Right kidney (tissue), 1 donor: ENCODE data around the gene SPINT3.
A peak's percentile ranks its signal among the peaks of the same experiment; 100 is the strongest.
"Not testable (repeated sequence)": the region's sequence is repeated elsewhere in the genome, so short reads cannot be mapped to it uniquely, and the experiment has no call there.

Source experiments
- DNase-seq: peaks from one replicate; pipeline ENCODE4 v3.0.0-alpha.2; 2016

The SPINT3 gene

DNA sequence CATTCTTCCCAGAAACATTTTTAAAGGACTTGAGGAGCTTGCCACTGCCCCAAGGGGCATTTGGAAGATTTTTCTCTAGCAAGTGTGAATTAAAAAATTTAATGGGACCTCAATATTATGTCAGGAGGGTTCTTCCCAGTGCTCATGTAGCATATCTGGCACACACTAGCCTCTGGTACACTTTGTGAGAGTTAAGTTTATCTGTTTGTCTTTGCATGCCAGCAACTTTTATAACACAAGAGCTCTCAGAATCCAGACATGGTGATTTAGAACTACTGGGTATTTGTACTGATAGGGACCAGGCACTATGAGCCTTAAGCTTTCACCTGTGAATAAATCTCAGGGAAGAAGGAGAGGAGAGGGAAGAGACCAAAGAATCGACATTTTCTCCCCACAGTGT, 12.9 kb downstream of the SPINT3 start:
- DNase-seq = no peak

DNA sequence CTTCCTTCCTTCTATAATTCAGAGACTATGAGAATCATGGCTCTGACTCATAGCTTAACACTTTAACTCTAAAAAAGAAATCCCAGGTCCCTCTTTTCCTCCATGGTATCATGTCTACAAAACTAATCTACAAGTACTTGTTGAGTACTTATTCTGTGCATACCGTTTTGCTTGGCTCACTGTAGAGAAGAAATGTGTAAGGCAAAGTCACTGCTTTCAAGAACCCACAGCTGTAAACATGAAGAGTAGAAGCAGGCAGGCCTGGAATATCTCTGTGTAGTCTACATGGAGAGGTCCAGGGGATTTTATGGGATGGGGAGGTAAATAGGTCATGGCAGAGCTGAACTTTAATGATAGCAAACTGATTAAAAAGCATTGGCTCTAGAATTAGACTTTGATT, 13.8 kb downstream of the SPINT3 start:
- no peak for DNase-seq

DNA sequence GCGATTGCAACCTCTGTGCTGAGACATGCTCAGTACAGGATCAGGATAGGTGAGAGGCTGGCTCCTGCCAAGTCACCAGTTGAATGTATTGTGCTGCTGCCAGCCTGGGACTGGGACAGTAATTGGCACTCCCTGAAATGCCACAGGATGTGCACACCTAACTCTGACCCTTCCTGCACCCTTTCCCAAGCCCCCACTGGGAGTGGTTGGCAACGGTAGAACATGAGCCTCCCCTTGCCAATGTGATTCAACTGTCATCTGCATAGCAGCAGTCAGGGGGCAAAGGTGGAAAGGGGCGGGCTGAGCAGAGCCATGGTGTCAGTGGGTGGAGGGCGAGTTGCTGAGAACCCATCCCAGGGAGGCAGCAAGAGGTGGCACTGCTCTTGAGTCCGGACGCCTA, 15.4 kb downstream of the SPINT3 start:
- no peak for DNase-seq

DNA sequence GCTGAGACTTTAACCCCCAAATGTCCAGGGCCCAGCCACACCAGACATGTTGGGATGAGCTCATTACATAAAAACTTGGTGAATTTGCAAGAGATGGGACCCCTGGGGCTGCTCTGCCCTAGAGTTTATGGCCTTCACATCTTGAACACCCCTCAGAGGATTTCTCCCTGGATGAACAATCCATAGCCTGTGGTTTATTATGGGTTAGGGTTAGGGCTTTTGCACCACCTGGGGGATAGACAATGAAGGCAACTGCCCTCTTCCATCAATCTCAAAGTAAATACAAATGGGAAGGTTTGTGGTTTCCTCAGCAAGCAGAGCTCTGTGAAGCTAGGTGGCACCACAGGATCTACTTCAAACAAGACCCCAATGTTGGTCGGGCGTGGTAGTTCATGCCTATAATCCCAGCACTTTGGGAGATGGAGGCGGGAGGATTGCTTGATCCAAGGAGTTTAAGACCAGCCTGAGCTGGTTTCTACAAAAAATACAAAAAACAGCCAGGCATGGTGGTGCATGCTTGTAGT, 17.4 kb downstream of the SPINT3 start:
- DNase-seq = no peak

DNA sequence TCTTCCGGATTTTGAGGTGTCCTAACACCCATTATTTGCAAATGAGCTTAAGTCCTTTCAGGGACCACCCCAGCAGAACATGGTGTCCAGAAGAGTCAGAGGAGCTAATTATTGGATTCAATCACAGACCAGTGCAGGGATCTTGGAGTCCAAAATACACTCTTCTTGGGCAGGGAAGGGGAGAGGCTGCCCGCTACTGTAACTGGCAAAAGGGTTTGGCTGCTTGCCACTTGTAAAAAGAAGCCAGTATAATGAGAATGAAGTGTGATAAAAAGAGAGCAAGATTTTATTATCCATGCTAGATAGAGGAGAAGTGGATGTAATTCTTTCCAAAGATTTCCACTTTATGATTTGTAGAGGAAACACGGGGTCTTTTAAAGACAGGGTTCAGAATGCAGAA, 19.3 kb downstream of the SPINT3 start:
- no peak for DNase-seq

DNA sequence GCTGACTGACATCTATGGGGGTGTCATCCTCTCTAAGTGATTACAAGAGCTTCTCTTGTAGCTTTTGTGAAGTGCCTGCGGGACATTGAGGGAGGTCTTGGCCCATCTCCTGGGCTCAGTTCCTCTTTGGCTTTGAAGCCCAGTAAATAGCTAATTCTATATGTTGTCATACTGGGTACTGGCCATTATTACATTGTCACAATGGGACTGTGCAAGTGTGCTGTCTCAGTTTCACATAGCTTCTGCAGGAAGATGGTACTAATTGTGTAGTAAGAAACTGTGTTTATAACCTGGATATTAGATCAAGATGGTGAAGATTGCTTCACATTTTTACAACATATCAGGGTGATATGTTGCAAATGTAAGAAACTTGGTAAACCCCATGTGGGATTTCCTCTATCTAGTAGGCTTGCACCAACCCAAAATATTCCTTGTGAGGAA, 19.9 kb downstream of the SPINT3 start:
- DNase-seq = no peak

DNA sequence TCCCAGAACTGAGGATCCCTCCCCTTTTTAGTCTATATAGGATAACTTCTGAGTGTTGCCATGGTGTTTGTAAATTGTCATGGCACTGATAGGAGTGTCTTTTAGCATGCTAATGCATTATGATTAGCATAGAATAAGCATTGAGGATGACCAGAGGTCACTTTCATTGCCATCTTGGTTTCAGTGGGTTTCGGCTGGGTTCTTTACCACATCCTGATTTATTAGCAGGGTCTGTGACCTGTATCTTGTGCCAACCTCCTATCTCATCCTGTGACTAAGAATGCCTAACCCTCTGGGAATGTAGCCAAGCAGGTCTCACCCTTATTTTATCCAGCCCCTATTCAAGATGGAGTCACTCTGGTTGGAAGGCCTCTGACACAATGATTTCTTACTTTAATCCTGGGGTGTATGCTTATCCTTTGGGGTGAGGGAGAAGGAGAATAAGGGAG, 26.3 kb downstream of the SPINT3 start:
- DNase-seq = no peak

DNA sequence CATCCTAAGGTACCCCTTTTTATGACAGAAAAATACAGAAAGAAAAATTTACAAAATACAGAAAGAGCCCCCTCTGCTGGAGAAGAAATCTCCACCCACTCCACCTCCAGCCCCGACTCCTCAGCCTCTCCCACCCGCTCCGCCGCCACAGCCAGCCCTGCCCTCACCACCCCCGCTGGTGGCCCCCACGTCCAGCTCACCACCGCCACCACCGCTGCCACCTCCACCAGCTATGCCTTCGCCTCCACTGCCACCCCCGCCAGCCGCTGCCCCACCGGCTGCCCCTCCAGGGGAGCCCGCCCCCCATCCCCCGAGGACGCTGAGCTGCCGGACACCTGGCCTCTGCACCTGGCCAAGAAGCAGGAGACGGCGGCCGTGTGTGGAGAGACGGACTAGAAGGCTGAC, 28.2 kb downstream of the SPINT3 start:
- DNase-seq = peak; percentile 13

DNA sequence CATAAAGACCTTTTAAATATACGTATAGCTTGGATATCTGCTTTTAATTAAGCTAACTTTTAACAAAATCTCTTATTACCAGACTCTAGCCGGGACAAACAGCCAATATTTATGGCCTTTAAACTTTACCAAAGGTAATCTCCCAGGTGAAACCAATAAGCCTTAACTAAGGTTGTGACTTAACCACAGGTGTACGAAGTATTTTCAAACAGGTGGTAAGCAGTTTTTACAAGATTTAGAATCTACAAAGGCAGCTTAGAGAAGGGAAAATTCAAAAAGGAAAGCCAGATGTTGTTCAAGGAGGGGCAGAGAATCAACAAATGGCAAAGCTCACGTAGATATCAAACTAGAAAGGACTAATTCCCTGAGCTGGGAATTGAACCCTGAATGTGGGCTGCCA, 30.0 kb downstream of the SPINT3 start:
- DNase-seq = no peak

DNA sequence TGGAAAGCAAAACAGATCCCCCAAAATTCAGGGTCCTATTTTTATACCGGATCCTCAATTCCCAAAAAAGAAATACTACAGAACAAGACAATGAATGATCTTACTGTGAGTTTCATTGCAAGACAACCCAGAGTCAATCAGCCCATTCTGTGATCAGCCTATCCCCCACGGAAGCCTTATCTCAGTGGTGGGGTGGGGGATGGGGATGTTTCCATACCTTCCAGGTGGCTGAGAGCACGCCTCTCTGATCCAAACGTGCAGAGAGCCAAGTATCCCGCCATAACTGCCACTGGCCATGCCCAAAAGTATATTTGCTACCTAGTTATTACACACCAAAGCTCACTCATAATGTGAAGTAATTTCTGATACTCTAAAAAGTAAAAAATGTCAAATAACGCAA, 30.7 kb downstream of the SPINT3 start:
- DNase-seq = no peak

DNA sequence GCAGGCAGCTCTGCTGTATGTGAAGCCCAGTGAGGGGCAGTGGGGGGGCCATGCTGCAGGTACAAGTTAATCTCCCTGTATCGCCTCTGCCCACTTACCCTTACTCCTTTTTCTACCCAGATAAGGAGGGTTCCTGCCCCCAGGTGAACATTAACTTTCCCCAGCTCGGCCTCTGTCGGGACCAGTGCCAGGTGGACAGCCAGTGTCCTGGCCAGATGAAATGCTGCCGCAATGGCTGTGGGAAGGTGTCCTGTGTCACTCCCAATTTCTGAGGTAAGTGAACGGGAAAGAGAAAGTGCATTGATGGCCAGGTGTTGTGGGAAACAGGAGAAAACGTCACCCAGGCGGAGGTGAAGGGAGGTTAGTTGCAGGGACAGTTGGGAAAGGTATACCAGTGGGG, 35.6 kb downstream of the SPINT3 start:
- no peak for DNase-seq

DNA sequence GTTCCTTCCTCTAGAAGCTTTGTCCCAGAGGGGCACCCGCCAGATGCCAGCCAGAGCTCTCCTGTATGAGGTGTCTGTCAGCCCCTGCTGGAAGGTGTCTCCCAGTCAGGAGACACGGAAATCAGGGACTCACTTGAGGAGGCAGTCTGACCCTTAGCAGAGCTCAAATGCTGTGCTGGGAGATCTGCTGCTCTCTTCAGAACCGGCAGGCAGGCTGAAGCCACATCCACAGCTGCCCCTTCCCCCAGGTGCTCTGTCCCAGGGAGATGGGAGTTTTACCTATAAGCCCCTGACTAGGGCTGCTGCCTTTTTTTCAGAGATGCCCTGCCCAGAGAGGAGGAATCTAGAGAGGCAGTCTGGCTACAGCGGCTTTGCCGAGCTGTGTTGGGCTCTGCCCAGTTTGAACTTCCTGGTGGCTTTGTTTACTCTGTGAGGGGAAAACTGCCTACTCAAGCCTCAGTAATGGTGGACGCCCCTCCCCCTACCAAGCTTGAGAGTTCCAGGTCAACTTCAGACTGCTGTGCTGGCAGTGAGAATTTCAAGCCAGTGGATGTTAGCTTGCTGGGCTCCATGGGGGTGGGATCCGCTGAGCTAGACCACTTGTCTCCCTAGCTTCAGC, 37.8 kb downstream of the SPINT3 start:
- DNase-seq = not testable (repeated sequence)

DNA sequence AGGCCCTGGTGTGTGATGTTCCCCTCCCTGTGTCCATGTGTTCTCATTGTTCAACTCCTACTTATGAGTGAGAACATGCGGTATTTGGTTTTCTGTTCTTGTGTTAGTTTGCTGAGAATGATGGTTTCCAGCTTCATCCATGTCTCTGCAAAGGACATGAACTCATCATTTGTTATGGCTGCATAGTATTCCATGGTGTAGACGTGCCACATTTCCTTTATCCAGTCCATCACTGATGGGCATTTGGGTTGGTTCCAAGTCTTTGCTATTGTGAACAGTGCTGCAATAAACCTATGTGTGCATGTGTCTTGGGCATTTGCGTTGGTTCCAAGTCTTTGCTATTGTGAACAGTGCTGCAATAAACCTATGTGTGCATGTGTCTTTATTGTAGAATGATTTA, 43.1 kb downstream of the SPINT3 start:
- not testable (repeated sequence) for DNase-seq

DNA sequence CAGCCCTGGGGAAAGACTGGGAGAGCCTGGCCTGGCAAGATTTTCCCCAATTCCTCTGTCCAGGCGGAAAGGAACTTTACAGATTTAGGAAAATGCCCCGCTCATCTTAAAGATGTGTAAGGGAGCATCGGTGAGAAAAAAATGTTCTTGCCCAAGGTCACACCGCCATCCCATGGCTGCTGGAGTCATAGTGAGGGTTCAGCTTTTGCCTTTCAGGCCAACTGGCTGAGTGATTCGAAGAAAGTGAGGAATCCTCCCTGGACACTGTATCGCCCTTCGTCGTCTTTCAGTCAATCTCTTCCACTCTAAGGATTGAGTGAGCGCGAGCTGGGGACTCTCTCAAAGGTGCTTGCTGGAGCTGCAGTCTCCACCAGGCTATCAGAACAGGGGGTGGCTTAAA, 44.5 kb downstream of the SPINT3 start:
- no peak for DNase-seq

DNA sequence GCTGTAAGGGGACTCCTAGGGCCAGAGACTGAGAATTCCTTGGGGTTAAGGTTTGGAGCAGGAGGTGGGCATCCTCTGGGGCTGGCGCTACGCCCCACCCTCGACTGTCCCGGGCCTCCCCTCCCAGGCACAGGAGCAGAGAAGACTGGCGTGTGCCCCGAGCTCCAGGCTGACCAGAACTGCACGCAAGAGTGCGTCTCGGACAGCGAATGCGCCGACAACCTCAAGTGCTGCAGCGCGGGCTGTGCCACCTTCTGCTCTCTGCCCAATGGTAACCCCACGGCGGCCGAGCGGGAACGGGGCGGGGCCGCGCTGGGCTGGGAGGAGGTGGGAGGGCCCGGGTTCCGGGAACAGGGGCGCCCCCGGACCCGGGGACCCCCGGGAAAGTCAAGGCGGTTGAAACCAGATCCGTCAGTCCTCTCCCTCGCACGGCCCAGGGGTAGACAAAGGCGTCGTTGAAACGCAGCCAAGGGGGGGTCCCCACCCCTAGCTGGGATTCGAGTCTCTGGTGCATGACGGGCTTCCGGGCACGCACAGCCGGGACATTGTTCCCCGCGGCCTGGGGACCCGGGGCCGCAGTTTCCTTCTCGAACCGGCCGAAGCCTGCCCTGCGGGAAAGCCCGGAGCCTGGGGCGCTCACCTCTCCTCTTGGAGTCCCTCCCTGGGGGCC, 45.0 kb downstream of the SPINT3 start:
- DNase-seq = peak; percentile 84

DNA sequence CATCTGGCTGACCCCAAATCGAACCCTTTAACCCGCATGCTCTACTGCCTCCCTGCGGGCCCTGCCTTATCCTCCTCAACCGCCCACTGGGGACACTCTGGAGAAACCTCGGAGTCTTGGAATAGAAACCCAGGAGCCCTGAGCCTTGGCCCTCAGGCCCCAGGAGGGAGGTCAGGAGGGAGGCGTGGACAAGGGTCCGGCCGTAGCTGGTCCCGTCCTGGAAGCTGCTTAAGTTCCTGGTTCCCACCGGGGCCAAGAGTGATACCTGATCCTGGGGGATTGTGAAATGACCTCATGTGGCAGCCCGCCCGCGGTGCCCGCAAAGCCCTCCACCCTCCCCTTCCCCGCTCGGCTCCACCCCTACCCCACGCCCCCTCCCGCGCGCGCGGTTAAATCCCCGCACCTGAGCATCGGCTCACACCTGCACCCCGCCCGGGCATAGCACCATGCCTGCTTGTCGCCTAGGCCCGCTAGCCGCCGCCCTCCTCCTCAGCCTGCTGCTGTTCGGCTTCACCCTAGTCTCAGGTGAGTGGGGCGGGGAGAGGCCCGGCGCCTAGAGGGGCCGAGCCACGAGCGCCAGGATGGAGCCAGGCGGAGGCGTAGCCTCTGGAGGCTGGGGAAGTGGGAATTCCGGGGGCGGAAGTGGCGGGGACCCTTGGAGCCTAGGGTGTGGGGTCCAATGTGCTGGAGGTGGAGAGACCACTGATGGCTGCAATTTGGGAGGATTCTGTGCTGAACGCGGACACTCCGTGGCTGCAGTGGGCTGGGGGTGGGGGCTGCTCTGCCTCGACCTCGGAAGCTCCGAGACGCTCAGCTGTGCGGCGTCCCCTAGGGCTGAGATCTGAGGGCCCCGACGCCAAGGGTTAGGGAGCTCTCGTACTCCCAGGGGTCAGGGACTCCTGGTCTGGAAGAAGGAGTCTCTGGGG, 45.8 kb downstream of the SPINT3 start, which contains the start of gene WFDC2:
WFDC2 (plus strand) TSS at position 418 of the 926 bp plus-strand sequence; CDS start at position 447, 29 bp downstream.
- peak; percentile 66 for DNase-seq

DNA sequence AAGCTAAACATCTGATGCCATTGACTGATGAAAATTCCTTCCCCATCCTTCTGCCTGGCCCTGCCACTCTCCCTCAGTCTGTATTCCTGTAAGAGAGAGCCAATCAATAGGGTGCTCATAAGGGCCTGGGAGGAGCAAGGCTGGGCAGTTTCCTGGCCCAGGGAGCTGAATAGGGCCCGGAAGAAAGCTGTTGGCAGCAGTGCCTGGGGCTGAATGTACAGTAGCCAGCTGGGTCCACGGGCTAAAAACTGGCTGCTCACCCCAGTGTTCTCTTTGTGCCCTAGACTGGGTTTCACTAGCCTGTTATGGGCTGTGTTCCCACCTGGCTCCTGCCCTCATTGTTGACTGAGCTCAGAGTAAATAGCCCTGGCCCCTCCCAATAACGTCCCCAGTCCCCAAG, 47.6 kb downstream of the SPINT3 start:
- no peak for DNase-seq

DNA sequence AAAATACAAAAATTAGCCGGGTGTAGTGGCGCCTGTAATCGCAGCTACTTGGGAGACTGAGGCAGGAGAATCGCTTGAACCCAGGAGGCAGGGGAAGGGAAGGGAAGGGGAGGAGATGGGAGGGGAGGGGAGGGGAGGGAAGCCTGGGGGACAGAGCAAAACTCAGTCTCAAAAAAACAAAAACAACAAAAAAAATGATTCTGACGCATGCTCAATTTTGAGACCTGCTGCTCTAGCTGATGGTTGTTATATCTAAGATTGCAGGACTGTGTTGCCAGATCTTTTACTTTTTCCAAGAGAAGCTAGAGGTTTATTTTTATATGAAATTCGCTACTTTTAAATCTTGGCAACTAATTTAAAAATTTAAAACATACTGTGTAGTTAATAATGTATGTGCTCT, 48.2 kb downstream of the SPINT3 start:
- DNase-seq = no peak

DNA sequence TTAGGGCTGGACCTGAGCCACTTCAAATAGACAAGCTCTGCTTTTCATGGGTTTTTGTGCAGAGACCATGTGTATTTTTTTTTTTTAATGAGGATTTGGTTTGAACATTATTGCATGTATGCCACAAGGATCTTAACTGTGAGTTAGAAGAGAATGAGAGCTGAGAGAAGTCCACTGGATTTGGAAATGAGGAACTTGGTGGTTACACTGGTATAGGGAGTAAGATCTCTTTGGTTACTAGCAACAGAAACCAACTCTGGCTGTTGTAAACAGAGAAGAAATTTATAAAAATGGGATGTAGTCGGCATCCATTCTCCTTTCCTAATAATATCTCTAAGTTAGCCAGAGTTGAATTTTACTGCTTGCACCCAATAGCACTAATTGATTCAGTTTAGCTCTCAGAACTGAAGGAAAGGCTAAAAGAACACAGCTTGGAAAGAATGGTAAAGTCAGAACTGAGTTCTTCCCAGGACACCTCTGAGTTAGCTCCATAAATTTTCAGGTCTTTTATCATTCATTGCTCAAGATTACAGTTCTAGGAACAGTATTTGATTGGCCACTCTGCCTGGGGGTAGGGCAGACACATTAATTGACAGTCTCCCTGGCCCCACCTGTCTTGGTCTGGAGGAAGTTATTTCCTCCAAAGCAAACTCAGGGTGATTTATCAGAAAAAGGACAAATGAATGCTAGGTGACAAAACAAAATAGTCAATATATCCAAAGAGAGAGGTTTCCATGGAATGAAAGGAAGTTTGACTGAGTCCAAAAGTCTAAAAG, 49.7 kb downstream of the SPINT3 start:
- no peak for DNase-seq

DNA sequence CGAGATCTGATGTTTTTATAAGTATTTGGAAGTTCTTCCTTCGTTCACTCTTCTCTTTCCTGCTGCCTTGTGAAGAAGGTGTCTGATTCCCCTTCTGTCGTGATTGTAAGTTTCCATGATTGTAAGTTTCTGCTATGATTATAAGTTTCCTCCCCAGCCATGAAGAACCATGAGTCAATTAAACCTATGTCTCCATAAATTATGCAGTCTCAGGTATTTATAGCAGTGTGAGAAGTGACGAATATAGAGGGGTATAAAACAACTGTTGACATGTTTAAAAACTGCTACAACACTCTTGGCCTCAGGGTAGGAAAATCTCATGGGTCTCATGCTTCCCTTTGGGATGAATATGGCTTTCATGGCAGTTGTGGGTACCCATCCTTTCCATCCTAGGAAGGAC, 51.7 kb downstream of the SPINT3 start:
- no peak for DNase-seq

DNA sequence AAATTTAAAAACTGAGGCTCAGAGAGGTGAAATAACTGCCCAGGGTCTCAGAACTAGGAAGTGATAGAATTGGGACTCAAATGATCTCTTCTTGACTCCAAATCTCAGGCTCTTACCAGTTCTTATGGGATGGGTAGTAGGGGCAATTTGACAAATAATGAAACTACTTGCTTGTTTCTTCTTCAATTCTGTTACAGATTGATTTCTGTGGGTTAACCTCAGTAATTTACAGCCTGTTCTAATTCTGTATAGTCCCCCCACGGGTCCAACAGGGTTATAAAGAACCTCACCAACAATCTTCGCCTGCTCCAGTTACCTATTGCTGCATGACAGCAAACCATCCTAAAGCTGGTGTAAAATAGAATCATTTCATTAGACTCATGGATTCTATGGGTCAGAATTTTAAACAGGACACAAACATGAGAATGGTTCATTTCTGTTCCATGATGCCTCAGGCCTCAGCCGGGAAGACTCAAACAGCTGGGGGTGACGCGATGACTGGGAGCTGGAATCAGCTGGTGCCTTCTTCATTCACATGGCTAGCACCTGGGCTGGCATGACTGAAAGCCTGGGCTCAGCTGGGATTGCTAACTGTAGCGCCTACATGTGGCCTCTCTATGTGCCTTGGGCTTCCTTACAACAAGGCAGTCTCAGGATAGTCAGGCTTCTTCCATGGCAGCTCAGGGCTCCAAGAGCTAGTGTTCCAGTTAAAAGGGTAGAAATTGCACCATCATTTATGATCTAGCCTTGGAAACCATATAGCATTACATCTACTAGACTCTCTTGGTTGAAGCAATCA, 52.5 kb downstream of the SPINT3 start:
- no peak for DNase-seq
